GM12891 (cell line): ENCODE measurements around the gene FRYL.
"Not testable (repeated sequence)": the region's sequence is repeated elsewhere in the genome, so short reads cannot be mapped to it uniquely, and the experiment has no call there.

ENCODE experiments used
- DNase-seq: peaks from one replicate; pipeline ENCODE4 v3.0.0; 2011; ENCODE audit warnings: low spot score; ENCODE audit not compliant: insufficient read length
- FAIRE-seq: peaks from 2 replicates; lab custom pipeline; 2011; peaks lifted over from hg19 to GRCh38; lab: Jason Lieb, UNC
- PAX5 ChIP-seq: IDR thresholded peaks from 2 replicates; pipeline ENCODE4 v1.6.1; 2011; ENCODE audit warnings: low read length, moderate library complexity, mild to moderate bottlenecking; ENCODE audit not compliant: insufficient read depth, severe bottlenecking
- POLR2A ChIP-seq: IDR thresholded peaks from 2 replicates; pipeline ENCODE4 v1.6.1; 2011; ENCODE audit warnings: low read depth, low read length, control low read depth
- POLR2AphosphoS5 ChIP-seq: IDR thresholded peaks from 2 replicates; pipeline ENCODE4 v1.6.1; 2011; ENCODE audit warnings: low read depth, low read length, control low read depth
- POU2F2 ChIP-seq: IDR thresholded peaks from 2 replicates; pipeline ENCODE4 v1.6.1; 2011; ENCODE audit warnings: low read depth, mild to moderate bottlenecking, control low read depth, low read length, moderate library complexity
- SPI1 ChIP-seq: IDR thresholded peaks from 2 replicates; pipeline ENCODE4 v1.6.1; 2011; ENCODE audit warnings: low read depth, low read length, control low read depth
- TAF1 ChIP-seq: IDR thresholded peaks from 2 replicates; pipeline ENCODE4 v1.6.1; 2011; ENCODE audit warnings: low read depth, low read length, control low read depth

Gene FRYL

GRCh38 chr4:48683784-48684666, 96.1 kb downstream of the FRYL start:
- TF ChIP-seq SPI1 (peak; percentile 54), POU2F2 (no peak)
- DNase-seq (no peak), FAIRE-seq (peak; percentile 66)

- DNase-seq, FAIRE-seq: not testable (repeated sequence)
These were observed 97.2 kb downstream of the FRYL start for GRCh38 chr4:48682870-48683269.

- TF ChIP-seq PAX5 (no peak), SPI1 (peak; percentile 40; the same call in 1 of the 2 replicates)
- DNase-seq: no peak
- FAIRE-seq: peak; percentile 26
These were observed 98.2 kb downstream of the FRYL start for GRCh38 chr4:48681856-48682255.

- TF ChIP-seq POU2F2 (no peak), PAX5 (no peak), TAF1 (no peak), POLR2AphosphoS5 (no peak), SPI1 (no peak)
- no peak for DNase-seq
- peak; percentile 67 for FAIRE-seq
These were observed 99.1 kb downstream of the FRYL start for GRCh38 chr4:48680848-48681568.

GRCh38 chr4:48673537-48673936, 106.5 kb downstream of the FRYL start:
- no peak for DNase-seq
- TF ChIP-seq POLR2AphosphoS5: no peak
- TF ChIP-seq PAX5: no peak
- no peak for TF ChIP-seq TAF1
- TF ChIP-seq POLR2A: no peak
- TF ChIP-seq POU2F2: no peak
- no peak for TF ChIP-seq SPI1
- FAIRE-seq: peak; percentile 59

- TF ChIP-seq POLR2AphosphoS5 (no peak), SPI1 (no peak), TAF1 (no peak), POLR2A (no peak), POU2F2 (no peak), PAX5 (no peak)
- FAIRE-seq (peak; percentile 31), DNase-seq (no peak)
These were observed 109.5 kb downstream of the FRYL start for GRCh38 chr4:48670587-48670986.

- DNase-seq (no peak), FAIRE-seq (no peak)
- TF ChIP-seq TAF1 (no peak), POLR2A (no peak), SPI1 (no peak), POU2F2 (no peak), PAX5 (no peak), POLR2AphosphoS5 (no peak)
These were observed 111.0 kb downstream of the FRYL start for GRCh38 chr4:48669086-48669485.

GRCh38 chr4:48668254-48669017, 111.6 kb downstream of the FRYL start:
- no peak for TF ChIP-seq SPI1
- TF ChIP-seq TAF1: no peak
- no peak for DNase-seq
- FAIRE-seq: peak; percentile 28

GRCh38 chr4:48667148-48667547, 112.9 kb downstream of the FRYL start:
- DNase-seq (no peak), FAIRE-seq (no peak)
- no peak for TF ChIP-seq PAX5
- TF ChIP-seq POU2F2: no peak
- no peak for TF ChIP-seq TAF1
- no peak for TF ChIP-seq POLR2A
- no peak for TF ChIP-seq POLR2AphosphoS5
- no peak for TF ChIP-seq SPI1
